Activated CD8-positive, alpha-beta memory T cell treated with anti-CD3 and anti-CD28 coated beads, Interleukin-2, amount 50 U/mL, for 48 hours (primary cell): ENCODE results near the gene RMDN2.
"Not testable (repeated sequence)": the region's sequence is repeated elsewhere in the genome, so short reads cannot be mapped to it uniquely, and the experiment has no call there.

Experiments used
- DNase-seq: peaks from one replicate; pipeline ENCODE4 v3.0.0-alpha.2; 2020

Gene RMDN2

DNA sequence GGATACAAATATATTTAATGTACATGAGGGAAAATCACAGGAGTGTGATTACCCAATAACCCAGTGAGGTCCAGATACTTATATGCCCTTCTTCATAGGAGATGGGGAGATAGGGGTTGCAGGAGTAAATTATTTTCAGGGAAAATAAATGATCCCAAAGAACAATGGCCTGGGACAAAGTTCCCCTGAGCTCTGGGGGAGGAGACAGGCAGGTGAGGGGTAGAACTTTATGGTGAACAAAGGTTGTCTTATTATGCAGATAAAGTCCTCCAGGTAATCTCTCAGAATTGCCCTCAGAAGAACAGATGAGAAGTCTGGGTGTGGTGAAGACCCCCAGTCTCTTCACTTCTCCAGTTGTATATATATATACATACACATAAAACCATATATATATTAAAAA lies 22.1 kb upstream of the RMDN2 start:
- no peak for DNase-seq

DNA sequence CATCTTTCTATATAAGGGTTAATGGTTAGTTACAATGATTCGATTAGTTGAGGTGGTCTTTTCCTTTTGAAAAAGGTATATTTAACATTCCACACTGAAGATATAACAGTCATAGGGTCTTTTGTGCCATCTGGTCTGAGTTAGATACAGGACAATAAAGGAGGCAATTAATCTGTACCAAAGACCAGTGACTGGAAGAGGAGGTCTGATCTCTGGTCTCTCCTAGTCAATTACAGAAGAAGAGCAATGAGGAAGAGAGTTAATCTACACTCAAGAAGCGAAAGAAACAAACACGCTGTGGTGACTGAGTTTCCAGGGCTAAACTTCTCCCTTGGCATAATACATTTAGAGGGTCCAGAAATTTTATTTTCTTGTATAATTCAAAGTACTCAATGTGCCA lies 20.7 kb upstream of the RMDN2 start:
- DNase-seq = no peak

DNA sequence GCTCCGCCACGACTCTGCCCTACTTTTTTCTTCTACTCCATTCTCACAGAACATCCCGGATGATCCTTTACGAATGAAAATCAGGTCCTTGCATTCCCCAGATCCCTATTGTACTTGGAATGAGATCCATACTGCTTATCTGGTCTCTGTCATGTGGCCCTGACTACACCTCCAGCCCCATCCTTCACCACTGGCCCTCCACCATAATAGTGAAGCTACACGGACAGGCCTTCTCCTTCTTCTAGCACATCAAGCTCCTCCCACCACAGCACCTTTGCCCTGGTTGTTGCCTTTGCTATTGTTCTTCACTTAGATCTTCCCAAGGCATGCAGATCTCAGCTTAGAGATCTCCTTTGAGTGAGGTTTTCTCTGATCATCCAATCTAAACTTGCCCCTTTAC lies 20.1 kb upstream of the RMDN2 start:
- no peak for DNase-seq

DNA sequence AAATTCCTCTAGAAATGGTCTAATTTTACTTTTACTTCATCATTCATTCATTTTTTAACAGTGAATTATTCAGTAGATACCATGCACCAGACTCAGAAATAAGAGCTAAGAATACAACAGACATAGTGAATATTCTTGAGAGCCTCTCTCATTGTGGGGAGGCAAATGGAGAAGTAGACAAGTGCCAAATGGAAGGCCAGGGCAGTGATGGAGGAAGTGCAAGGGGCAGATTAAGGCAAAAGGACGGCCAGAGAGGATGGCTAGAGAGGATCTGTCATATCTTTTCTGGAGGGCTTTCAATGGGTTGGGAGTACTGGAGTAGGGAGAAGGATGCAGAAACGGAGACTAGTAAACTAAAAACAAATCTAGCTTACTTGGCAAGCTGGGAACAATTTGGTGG lies 19.0 kb upstream of the RMDN2 start:
- no peak for DNase-seq

DNA sequence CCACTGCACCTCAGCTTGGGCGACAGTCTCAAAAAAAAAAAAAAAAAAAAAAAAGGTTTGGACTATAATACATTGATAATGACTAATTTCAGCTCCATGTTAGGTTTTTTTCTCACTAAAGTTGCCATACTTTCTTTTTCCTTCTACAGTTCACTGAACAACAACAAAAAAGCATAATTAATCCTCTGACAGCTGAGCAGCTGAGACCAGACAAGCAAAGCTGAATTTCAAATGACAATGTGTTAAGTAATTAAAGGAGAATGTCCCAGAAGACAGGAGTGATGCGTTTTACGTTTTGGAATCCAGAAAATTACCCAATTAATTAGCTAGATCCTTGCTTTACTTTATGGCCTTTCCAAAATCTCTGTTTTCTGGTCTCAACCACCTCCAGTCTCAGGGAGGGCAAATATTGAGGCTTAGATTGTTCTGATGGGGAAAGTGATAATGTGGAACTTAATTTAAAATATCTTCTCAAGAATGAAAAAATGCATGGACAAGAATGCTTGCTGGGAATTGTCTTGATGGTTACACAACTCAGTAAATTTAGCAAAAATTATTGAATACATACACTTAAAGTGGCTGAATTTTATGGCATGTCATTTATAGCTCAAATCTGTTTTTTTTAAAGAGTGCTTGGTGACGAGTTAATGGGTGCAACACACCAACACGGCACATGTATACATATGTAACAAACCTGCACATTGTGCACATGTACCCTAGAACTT lies 17.4 kb upstream of the RMDN2 start:
- no peak for DNase-seq

DNA sequence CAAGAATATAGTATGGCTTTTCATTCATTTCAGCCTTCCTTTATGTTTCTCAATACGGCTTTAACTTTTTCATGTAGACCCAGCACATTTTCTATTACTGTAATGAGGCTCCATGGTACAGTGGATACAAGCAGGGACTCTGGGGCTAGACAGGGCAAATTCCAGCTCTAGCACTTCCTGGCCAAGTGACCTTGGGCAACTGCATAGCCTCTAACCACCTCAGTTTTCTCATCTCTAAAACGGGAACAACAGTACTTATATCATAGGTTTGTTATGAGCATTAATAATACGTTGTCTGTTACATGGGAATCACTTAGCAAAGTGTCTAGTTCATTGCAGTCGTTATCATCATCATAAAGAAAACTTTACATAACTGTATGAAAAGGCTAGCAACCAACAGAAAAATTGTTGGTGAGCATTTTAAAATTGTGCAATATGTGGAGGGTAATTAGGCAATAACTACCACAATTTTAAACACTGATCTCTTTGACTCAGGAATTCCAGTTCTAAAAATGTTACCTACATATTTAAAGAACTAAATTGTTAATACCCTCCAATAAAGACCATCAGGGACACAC lies 13.7 kb upstream of the RMDN2 start:
- no peak for DNase-seq

DNA sequence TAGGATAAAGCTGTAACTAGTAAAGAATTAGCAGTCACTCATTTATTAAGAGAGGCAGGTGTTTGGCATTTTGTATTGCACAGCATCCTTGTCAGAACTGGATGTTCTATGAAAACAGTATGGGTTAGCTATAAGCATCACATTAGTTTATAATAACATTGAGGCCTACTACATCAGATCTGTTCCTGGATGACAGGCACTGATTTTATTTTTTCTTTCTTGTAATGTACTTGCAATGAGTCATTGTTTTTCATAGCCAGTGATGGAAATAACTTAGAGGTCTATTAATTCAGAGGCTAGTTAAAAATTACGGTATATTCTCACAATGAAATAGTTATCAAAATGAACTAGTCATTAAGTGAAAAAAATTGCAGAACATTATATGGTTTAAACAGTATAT lies 13.0 kb upstream of the RMDN2 start:
- no peak for DNase-seq

DNA sequence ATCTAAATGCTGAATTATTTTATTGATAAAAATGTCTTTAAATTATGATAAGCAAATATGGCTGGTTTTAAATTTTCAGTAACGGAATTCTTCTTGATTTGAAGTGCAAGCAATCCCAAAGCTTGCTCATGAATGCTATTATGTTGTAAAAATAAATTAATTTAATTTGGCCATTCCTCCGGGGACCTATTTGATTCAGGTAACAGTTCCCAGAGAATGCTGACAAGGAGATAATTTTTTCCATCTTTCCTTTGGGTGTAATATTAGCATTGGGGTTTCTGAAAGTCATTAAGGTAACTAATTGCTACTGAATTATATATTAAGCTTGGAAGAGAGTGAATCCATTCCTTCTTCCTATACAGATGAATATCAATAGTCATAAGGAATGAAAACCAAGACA lies 12.5 kb upstream of the RMDN2 start:
- no peak for DNase-seq

DNA sequence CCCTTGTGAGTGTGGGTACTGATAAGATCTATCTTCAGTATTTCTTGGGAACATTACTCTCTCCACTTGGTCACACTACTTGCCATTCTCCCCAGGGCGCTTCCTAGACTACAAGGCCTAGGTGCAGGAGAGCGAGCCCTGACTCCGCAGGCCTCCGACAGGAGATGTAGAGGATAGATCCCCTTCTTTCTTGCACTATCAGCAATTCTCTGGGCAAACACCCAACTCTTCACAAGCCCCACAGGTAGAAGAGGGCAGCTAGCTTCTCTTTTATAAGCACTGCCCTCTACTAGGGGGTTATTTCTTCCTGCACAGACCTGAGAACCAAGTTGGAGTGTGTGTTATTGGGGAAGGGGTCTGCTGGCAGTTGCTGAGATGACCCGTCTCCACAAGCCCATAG lies 10.7 kb upstream of the RMDN2 start:
- no peak for DNase-seq

DNA sequence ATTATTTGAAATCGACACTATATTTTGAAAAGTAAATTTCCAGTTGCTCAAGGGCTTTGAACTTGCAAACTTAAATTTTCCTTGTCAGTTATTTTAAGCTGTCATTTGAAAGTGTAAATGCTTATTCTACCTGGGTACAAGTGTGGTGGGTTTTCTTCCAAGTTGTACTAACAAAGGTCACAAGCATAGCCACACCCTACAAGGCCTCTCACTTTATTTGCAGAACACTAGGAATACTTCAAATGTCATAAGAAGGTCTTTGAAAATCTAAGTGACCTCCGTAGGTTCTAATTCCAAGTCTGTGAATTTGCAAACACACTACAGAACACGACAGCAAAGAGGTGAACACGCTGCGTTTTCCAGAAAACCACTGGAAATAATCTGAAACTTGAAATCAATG lies 9.3 kb upstream of the RMDN2 start:
- no peak for DNase-seq

DNA sequence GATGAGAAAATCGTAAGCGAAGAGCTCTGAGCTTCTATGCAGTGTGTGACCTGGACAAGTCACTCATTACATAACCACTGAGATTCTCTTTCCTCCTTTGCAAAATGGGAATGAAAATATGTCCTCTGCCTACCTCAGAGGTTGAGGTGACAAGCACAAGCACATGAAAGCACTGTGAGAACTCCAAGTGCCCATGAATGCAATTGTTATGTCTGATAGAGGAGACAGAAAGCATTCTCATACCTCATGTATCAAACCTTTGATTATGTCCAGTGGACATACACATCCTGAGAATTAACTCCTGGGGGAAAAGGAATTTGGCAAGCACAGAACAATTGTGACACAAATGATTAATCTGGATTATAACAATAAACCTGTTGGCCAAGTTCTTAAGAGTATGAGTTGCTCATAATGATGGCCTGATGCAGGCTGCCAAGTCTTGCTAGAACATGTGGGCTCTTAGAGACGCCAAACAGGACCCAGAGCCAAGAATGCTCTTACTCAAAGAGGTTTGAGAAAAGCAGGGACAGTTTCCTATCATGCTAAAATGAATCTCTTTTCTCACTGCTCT lies 8.5 kb upstream of the RMDN2 start:
- no peak for DNase-seq

DNA sequence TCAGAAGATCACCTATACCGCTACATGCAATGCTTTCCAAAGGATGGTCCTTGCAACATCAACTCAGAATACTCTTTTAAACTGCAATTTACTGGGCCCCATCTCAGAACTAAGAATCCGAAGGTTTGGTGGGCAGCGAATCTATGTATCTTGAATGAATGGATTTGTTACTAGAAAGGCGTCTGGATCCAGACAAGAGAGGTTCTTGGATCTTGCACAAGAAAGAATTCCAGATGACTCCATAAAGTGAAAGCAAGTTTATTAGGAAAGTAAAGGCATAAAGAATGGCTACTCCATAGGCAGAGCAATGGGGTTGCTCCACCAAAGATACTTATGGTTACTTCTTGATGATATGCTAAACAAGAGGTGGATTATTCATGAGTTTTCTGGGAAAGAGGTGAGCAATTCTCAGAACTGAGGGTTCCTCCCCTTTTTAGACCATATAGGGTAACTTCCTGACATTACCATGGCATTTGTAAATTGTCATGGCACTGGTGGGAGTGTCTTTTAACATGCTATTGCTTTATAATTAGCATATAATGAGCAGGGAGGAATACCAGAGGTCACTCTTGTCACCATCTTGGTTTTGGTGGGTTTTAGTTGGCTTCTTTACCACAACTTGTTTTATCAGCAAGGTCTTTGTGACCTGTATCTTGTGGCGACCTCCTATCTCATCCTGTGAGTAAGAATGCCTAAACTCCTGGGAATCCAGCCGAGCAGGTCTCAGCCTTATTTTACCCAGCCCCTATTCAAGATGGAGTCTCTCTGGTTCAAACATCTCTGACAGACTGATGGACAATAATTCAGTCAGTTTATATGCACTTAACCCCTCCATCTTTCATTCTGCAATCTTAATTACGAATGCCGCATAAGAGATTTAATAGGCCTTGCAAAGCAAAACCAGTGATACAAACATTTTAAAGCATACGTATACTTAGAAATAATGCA lies 7.5 kb upstream of the RMDN2 start:
- DNase-seq = no peak

DNA sequence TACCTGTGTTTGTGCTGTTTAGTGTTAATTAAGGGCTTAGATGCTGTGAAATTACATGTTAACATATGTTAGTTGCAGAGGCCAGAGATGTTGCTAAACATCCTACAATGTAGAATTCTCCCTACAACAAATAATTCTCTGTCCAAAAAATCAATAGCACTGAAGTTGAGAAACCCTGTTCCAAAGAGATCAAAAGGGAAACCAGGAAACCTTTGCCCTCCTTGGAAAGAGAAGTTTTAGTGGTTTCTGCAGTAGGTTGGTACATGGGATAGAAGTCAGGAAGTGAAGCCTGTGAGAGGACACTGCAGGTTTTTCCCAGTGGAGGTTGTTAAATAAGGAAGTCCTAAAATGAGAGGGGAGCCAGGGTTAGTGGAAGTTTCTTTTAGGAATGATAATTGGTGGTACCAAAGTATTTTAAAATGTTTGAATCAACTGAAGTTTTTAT lies 6.3 kb upstream of the RMDN2 start:
- no peak for DNase-seq

DNA sequence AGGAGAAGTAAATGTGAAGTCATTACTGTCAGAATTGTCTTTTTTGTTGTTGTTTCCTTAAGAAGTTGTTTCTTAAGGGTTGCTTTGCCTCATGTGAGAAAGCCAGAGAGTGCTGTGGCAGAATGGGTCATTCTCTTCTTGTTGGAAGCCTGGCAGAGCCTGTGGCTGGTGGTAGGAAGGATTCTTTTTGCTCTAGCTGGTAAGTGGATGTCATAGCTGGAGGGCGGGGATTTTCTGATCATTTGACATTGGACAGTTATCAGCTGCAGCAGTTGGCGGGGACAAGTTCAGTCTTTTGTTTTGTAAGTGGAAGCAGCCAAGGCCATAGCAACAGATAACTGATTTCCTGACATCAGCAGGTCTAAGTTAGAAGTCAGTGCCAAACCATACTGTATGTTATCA lies 5.5 kb upstream of the RMDN2 start:
- DNase-seq = no peak

DNA sequence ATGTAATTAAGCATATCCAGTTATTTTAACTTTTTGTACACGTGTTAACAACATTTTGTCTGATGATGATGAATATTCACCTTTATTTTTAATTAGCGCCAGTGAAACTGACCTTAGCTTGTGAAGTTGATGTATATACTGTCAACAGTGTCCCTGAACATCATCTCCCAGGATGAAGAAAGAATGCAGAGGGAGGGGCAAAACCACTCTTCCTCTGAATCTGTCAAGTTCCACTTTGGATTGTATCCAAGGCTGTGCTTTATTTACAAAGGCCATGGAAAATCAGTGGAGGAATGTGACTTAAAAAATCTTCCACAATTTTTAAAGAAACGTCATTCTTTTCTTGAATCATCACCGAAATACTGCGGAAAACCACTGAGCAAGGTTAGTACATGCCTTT lies 4.5 kb upstream of the RMDN2 start:
- no peak for DNase-seq

DNA sequence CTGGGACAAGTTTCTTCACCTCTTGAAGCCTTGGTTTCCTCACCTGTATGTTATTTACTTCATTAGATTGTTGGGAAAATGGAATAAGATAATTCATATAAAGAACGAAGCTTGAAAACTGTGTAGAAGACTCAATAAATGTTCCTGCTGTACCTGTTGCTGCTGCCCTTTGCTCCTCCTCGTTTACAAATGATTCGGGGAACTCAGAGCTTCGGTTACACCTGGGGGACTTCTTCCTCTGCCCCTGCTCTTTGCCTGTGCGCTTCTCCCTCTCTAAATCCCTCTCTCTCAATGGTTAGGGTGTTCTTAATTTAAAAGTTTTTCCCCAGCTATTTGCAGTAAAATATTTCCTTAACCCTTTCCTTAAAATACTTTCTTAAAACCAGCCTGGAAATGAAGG lies 3.3 kb upstream of the RMDN2 start:
- no peak for DNase-seq

DNA sequence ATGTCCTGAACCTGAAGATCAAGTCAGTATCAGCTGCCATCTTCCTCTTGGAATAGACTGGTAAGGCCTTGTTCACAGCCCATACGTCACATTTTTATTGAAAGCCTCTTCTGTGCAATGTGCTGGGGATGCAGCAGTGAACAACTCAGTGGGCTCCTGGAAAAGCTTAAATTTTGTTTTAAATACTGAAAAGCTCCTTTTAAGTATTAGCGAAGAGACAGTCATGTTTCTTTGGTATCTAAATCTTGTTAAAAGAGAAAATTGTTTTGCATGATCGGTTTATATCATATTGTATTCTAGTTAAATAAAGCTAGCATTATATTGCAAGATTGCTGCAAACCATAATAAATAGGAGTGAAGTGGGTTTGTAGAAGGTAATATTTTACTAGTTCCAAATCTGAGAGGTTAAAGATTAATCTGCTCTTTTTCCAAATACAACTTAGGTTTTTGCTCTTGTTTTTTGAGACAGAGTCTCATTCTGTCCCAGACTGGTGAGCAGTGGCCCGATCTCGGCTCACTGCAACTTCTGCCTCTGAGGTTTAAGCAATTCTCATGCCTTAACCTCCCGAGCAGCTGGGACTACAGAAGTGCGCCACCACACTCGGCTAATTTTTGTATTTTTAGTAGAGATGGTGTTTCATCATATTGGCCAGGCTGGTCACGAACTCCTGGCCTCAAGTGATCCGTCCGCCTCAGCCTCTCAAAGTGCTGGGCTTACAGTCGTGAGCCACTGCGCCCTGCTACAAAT lies 1.6 kb upstream of the RMDN2 start:
- no peak for DNase-seq

DNA sequence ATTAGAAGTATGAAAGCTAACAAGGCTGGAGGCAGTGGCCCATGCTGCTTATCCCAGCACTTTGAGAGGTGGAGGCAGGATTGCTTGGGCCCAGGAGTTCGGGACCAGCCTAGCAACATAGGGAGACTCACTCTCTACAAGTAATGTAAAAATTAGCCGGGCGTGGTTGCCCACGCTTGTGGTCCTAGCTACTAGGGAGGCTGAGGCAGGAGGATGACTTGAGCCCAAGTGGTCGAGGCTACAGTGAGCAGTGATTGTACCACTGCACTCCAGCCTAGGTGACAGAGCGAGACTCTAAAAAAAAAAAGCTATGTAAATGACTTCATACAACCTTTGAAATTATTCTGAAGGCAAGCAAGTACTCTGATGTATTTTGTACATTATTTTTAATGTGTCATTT lies 1.5 kb downstream of the RMDN2 start:
- no peak for DNase-seq

DNA sequence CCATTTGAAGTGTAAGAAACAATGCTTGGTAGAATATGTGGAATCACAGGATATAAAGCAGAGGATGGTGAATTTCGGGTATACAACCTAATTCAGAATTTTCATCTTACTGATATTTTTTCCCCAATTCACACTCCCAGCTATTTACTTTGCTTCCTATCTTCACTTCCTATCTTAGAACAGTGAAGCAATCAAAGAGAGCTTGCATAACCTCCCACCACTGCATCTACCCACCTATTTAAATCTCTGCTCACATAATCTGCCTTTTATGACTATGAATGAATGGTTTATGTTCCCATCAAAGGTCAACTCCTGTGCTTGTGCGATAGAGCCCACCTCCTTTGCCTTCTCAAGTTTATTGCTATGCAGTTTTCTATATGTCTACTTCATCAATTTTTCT lies 3.3 kb downstream of the RMDN2 start:
- no peak for DNase-seq

DNA sequence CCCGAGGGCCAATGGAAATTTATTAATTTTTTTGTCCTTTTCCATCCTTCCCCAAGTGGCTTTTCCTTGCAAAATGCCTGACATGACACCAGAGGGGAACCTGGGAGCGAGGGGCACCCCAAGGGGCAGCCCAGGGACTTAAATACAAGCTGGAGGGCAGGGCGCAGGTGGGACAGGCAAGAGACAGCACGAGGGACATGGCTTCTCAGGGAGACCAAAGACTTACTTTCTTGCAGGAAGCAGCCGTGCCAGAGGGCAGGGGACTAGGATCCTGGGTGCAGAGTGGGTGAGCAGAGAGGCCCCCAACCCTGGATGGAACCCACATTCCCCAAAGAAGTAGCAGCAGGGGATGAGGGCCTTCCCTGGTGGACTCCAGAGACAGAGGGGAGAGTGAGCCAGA lies 5.3 kb downstream of the RMDN2 start:
- not testable (repeated sequence) for DNase-seq

DNA sequence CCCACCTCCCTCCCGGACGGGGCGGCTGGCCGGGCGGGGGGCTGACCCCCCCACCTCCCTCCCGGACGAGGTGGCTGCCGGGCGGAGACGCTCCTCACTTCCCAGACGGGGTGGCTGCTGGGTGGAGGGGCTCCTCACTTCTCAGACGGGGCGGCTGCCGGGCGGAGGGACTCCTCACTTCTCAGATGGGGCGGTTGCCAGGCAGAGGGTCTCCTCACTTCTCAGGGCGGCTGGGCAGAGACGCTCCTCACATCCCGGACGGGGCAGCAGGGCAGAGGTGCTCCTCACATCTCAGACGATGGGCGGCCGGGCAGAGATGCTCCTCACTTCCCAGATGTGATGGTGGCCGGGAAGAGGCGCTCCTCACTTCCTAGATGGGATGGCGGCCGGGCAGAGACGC lies 7.8 kb downstream of the RMDN2 start:
- not testable (repeated sequence) for DNase-seq

DNA sequence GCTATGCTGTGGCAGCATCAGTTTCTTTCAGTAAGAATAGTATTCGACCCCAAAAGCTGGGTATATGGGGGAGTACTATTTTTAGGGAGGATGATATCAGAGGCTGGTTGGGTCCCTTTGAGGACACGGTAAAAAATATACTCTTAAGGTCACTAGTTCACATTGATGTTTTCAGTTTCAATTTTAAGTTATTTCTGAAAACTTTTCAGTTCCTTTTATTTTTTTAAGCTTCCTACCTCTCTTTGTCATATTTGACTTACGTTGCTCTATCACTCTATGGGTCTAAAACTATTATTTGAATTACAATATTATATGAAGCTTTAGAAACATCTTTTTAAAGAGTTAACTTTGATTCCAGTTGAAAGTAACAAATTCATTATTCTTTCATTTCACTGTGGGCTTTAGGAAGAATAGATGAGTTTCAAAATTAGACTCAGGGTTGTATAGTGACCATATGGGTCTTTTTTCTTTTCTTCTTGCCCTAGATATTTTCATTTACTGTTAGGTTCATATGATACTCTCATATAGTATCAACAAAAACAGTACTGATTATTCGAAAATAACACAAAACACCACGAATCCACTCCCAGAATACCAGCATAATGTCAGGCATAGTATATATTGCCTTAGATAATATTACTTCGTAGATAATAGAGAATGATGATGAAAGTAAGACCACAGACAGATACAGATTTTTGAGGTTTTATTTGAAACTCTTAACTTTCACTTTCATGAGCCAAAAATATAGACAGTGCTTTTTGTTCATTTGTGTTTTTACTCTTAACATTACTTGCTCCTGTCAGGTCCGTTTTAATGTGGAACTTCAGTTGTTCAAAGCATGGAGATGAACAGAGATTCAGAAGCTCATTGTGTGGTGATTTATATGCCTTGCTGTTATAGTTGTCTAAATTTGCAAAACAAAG lies 9.8 kb downstream of the RMDN2 start:
- no peak for DNase-seq
